Erythroblast (primary cell): Measurements from ENCODE around the gene AMIGO2.

Source experiments
- GATA1 ChIP-seq: IDR thresholded peaks from 2 replicates; pipeline ENCODE4 v1.6.1; 2011; ENCODE audit warnings: low read depth, mild to moderate bottlenecking, control low read depth, low read length, moderate library complexity
- POLR2A ChIP-seq: IDR thresholded peaks from 2 replicates; pipeline ENCODE4 v1.6.1; 2011; ENCODE audit warnings: mild to moderate bottlenecking, low read length

DNA sequence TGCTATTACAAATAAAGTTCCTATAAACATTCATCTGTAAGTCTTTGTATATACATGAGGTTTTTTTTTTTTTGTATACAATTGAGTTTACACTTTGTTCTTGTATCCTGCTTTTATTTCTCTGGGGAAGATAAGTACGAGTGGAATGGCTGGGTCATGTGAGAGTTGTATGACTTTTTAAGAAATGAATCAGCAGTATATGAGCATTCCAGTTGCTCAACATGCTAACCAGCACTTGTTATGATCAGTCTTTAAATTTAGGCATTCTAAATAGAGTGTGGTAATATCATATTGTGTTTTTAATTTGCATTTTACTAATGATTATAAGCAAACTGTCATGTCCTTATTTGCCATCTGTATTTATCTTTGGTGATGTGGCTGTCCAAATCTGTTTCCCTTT, 44.7 kb upstream of the AMIGO2 start:
- TF ChIP-seq POLR2A (no peak), GATA1 (no peak)
